Activated naive CD4-positive, alpha-beta T cell treated with anti-CD3 and anti-CD28 coated beads, Interleukin-2, amount 10 ng/mL, durations not matched to agents 7 days and 5 days (primary cell): ENCODE measurements around the gene SLC19A2.

Experiments
- CTCF ChIA-PET: fragments of 350-600 bp; sonication (Branson Sonifier 250); formaldehyde crosslinking; loops from one replicate; lab custom pipeline; 2021; ENCODE audit warnings: antibody characterized with exemption; lab: Charles Lee
- DNase-seq: peaks from one replicate; pipeline ENCODE4 v3.0.0-alpha.2; 2020
- H3K27ac Mint-ChIP-seq: one replicate; pipeline ENCODE4 v1.8.0; 2021; ENCODE audit warnings: mild to moderate bottlenecking, moderate library complexity, mixed read lengths
- H3K27me3 Mint-ChIP-seq: one replicate; pipeline ENCODE4 v1.8.0; 2021; ENCODE audit warnings: mild to moderate bottlenecking, mixed read lengths
- H3K36me3 Mint-ChIP-seq: one replicate; pipeline ENCODE4 v1.8.0; 2021; ENCODE audit warnings: mixed read lengths
- H3K4me1 Mint-ChIP-seq: one replicate; pipeline ENCODE4 v1.8.0; 2021; ENCODE audit warnings: mixed read lengths
- H3K4me3 Mint-ChIP-seq: one replicate; pipeline ENCODE4 v1.8.0; 2021; ENCODE audit warnings: mild to moderate bottlenecking, moderate library complexity, mixed read lengths
- H3K9me3 Mint-ChIP-seq: one replicate; pipeline ENCODE4 v1.8.0; 2021; ENCODE audit warnings: mixed read lengths

Gene SLC19A2

DNA sequence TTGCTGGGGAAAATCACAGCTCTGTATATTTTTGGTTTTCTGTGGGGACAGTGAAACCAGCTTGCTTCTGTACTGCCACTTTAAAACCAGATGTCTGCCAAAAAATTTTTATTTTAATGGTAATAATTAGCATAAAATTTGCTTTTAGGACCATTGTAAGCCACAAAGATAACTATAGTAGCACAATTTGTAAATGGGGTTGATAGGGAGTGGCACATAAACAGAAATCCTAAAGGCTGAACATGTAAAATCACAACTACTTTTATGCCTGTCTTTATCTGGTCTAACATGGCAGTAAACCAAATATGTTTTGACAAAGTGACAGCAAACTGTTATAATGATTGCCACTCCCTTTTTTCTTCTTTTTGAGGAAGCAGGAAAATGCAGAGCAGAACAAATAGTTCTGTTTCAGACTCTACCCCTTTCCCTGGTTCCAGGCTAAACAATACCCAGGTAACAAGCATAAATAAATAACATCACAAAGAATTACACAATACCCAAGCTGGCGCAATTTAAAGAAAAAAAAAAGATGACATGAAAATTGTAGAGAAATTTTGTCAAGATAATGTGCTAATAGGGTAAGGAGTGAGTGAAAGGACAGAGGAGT, 34.4 kb downstream of the SLC19A2 start:
- Mint-ChIP-seq H3K27ac (no peak overlapping the region), H3K27me3 (peaks cover 18% of the 10 kb centered on the region), H3K4me3 (no peak overlapping the region), H3K9me3 (no peaks in the 10 kb centered on the region), H3K36me3 (no peaks in the 10 kb centered on the region), H3K4me1 (peaks cover 3% of the 10 kb centered on the region)
- CTCF ChIA-PET, result no interaction called here
- no peak for DNase-seq

GRCh38 chr1:169443923-169444322, 41.8 kb downstream of the SLC19A2 start:
- no peak overlapping the region for H3K27ac Mint-ChIP-seq
- CTCF ChIA-PET, result interaction anchor here (0.6 kb wide), 1 partner anchor 228 kb away, joined by 3 read pairs; no protein-coding TSS in a partner anchor
- H3K4me1 Mint-ChIP-seq, result no peaks in the 10 kb centered on the region
- peaks cover 18% of the 10 kb centered on the region for H3K27me3 Mint-ChIP-seq
- no peak overlapping the region for H3K4me3 Mint-ChIP-seq
- DNase-seq, result no peak
- no peaks in the 10 kb centered on the region for H3K9me3 Mint-ChIP-seq
- no peaks in the 10 kb centered on the region for H3K36me3 Mint-ChIP-seq

DNA sequence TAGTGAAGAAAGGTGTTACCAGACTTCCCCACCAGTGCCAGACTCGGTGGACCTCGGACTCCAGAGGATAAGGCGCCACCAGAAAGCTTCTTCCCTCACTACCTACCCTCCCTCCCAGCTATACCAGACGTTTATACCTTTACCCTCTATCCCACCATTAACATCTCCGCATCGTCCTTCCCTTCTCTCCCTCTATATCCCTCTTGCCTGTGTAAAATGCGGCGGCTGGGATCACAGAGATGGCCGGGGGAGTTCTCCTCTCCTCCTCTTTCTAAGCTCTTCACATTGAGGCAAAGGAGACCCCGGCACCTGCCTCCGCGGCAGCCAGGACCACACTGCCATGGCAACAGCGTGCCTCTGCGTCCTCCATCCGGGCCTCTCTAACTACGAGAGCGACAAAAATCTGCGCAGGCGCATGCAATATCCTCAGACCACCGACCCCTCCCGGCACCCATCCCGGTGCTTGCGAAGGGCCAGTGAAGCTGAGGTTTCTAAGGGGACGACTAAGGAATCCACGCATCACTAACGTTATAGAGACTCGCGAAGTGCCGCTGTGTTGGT, 58.6 kb downstream of the SLC19A2 start, which contains the start of gene CCDC181:
Gene CCDC181, minus strand, starts transcription at position 394 of the 561 bp plus-strand sequence. CDS start 2,547 bp downstream, outside the sequence.
- H3K4me3 Mint-ChIP-seq, result peak within 1 kb of the TSS; percentile 76
- peaks cover 74% of the 10 kb centered on the region for H3K27me3 Mint-ChIP-seq
- H3K4me1 Mint-ChIP-seq, result peaks cover 12% of the 10 kb centered on the region
- peak; percentile 78 for DNase-seq
- CTCF ChIA-PET, result interaction anchor here (1.1 to 1.3 kb wide), 2 partner anchors 79 to 119 kb away, joined by 4 to 5 read pairs; no protein-coding TSS in a partner anchor
- H3K36me3 Mint-ChIP-seq, result no peaks in the 10 kb centered on the region
- no peaks in the 10 kb centered on the region for H3K9me3 Mint-ChIP-seq
- H3K27ac Mint-ChIP-seq, result no peak within 1 kb of the TSS

DNA sequence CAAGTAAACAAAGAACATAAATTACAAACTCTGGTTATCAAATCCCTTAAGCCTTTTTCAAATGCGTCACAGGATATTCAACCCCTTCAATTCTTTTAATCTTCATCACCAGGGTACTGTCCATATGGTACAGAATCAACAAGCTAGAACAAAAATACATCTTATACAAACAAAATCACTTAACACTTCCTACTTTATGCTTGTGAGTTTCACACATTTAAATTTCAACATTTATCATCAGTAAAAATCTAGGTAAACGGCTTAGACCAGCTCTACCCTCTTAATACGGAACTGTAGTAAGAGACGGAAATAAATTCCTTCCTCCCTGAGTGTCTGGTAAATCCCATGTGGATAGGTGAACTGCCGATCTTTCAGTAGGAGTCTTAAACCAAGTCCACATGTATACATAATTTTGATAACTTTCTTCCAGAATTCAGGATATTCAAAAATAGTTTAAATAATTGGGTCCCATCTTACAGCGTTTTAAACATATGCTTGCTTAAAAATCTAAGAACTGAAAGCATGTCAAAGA, 59.5 kb downstream of the SLC19A2 start:
- CTCF ChIA-PET, result no interaction called here

DNA sequence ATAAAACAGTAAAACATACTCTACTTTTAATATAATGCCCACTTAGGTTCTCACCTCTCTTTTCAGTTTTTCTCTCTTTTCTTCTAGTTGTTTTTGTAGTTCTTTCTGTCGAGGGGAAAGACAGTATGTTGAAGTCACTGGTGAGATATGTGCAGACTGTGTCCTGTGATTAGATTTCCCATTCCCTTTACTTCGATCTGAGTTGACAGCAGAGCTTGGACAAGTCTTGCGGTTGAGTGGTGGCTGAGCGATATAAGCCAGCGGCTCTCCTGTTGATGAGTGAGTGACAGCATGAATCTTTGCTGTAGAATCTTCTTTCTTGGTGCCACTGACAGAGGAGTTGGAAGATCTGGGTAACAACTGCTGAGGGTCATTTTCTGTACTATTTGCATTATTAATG, 64.4 kb downstream of the SLC19A2 start:
- Mint-ChIP-seq H3K27ac (no peak overlapping the region), H3K9me3 (no peaks in the 10 kb centered on the region), H3K27me3 (peaks cover 38% of the 10 kb centered on the region), H3K4me1 (no peaks in the 10 kb centered on the region), H3K4me3 (no peak overlapping the region), H3K36me3 (no peaks in the 10 kb centered on the region)
- DNase-seq, result no peak
- CTCF ChIA-PET, result no interaction called here

More for the DNA sequence above, 59.5 kb downstream of the SLC19A2 start:
- H3K27me3 Mint-ChIP-seq, result peaks cover 72% of the 10 kb centered on the region
- H3K4me3 Mint-ChIP-seq, result no peak overlapping the region
- no peaks in the 10 kb centered on the region for H3K36me3 Mint-ChIP-seq
- H3K27ac Mint-ChIP-seq, result no peak overlapping the region
- H3K9me3 Mint-ChIP-seq, result no peaks in the 10 kb centered on the region
- DNase-seq, result no peak
- peaks cover 12% of the 10 kb centered on the region for H3K4me1 Mint-ChIP-seq

- no peak for DNase-seq
- Mint-ChIP-seq H3K27me3 (peaks cover 4% of the 10 kb centered on the region), H3K4me3 (no peak overlapping the region), H3K9me3 (peaks cover 6% of the 10 kb centered on the region), H3K27ac (no peak overlapping the region), H3K4me1 (no peaks in the 10 kb centered on the region), H3K36me3 (no peaks in the 10 kb centered on the region)
- CTCF ChIA-PET, result interaction anchor here (0.6 kb wide), 1 partner anchor 79 kb away, joined by 3 read pairs; no protein-coding TSS in a partner anchor
Observed at GRCh38 chr1:169414952-169415351, 70.8 kb downstream of the SLC19A2 start.
